Measurements from ENCODE around the gene ADAMTSL3.

DNA sequence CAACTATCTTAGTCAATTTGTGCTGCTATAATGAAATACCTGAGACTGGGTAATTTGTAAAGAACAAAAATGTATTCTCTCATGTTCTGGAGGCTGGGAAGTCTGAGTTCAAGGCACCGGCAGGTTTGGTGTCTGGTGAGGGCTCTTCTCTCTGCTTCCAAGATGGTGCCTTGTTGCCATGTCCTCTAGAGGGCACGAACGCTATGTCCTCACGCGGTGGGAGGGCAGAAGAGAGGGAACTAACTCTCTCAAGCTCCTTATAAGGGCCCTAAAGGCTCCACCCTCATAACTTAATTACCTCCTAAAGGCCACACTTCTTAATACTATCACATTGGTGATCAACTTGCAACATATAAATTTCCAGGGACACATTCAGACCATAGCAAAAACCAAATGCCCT lies 108.4 kb downstream of the ADAMTSL3 start:
- TF ChIP-seq, protein P1, sequence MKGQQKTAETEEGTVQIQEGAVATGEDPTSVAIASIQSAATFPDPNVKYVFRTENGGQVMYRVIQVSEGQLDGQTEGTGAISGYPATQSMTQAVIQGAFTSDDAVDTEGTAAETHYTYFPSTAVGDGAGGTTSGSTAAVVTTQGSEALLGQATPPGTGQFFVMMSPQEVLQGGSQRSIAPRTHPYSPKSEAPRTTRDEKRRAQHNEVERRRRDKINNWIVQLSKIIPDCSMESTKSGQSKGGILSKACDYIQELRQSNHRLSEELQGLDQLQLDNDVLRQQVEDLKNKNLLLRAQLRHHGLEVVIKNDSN (IDR thresholded peaks at IDR 0.05): no peak
- TF ChIP-seq EP300 (IDR thresholded peaks at IDR 0.05; ENCODE audit: borderline replicate concordance) (no peak), TCF12 (IDR thresholded peaks at IDR 0.05; ENCODE audit: low read depth) (no peak), CREB1 (IDR thresholded peaks at IDR 0.05; ENCODE audit: low read depth) (no peak), TEAD4 (IDR thresholded peaks at IDR 0.05) (no peak), ZBTB7A (IDR thresholded peaks at IDR 0.05; ENCODE audit: low read depth) (no peak)
- TF ChIP-seq, protein P2, sequence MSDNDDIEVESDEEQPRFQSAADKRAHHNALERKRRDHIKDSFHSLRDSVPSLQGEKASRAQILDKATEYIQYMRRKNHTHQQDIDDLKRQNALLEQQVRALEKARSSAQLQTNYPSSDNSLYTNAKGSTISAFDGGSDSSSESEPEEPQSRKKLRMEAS (IDR thresholded peaks at IDR 0.05): no peak
- TF ChIP-seq, protein P3, sequence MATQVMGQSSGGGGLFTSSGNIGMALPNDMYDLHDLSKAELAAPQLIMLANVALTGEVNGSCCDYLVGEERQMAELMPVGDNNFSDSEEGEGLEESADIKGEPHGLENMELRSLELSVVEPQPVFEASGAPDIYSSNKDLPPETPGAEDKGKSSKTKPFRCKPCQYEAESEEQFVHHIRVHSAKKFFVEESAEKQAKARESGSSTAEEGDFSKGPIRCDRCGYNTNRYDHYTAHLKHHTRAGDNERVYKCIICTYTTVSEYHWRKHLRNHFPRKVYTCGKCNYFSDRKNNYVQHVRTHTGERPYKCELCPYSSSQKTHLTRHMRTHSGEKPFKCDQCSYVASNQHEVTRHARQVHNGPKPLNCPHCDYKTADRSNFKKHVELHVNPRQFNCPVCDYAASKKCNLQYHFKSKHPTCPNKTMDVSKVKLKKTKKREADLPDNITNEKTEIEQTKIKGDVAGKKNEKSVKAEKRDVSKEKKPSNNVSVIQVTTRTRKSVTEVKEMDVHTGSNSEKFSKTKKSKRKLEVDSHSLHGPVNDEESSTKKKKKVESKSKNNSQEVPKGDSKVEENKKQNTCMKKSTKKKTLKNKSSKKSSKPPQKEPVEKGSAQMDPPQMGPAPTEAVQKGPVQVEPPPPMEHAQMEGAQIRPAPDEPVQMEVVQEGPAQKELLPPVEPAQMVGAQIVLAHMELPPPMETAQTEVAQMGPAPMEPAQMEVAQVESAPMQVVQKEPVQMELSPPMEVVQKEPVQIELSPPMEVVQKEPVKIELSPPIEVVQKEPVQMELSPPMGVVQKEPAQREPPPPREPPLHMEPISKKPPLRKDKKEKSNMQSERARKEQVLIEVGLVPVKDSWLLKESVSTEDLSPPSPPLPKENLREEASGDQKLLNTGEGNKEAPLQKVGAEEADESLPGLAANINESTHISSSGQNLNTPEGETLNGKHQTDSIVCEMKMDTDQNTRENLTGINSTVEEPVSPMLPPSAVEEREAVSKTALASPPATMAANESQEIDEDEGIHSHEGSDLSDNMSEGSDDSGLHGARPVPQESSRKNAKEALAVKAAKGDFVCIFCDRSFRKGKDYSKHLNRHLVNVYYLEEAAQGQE (IDR thresholded peaks at IDR 0.05; ENCODE audit: low read depth): no peak
